Renal cortex interstitium (tissue), 11 donors: ENCODE data around the gene HS3ST4. TPM values are rescaled to one million over a fixed set of nuclear protein-coding genes. Genes with fewer than 3 reads are reported as not detected.
"Not testable (repeated sequence)": the region's sequence is repeated elsewhere in the genome, so short reads cannot be mapped to it uniquely, and the experiment has no call there.

Source experiments
- DNase-seq, 11 donors: peaks; one replicate each; pipeline ENCODE4 v3.0.0-alpha.2; 2013; ENCODE audit warnings: low read depth in 9 of 11, low spot score in 4 of 11; ENCODE audit errors: extremely low read depth in 1 of 11
- polyA plus RNA-seq, 3 donors: library from polyadenylated mRNA; unstranded; fragments of 120-200 nt; gene quantifications; one replicate each; pipeline ENCODE4 v1.2.1, GENCODE V29; 2013; ENCODE audit not compliant: insufficient read length in 3 of 3

The HS3ST4 gene
- polyA plus RNA-seq, 3 donors = 0.50 to 0.65 (median 0.53) TPM

DNA sequence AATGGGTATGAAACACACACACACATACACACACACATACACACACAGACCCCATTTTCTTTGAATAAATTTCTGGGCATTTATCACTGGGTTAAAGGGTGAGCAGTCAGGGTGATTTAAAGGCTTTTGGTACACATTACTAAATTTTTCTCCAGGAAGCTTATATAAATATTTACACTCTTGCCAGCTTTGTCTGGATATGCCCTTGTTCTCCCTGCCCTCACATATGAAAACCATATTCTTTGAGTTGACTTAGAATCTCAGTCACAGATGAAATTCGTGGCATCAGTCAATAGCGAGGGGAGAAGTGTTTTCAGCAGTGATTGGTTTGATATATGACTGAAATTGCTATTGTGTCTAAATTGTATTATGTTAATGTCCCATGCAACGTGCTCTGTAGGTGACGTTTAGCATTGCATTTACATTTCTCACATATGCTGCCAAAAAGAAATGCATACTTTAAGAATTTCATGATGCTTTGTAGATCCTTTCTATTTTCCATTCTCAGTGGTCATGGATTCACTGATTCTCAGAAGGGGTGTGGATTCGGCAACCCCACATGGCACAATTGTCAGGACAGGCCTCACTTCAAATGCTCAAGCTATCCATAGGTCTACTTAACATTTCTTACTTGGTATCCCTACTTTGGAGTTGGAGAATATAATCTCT, 34.8 kb downstream of the HS3ST4 start:
- no peak for DNase-seq

DNA sequence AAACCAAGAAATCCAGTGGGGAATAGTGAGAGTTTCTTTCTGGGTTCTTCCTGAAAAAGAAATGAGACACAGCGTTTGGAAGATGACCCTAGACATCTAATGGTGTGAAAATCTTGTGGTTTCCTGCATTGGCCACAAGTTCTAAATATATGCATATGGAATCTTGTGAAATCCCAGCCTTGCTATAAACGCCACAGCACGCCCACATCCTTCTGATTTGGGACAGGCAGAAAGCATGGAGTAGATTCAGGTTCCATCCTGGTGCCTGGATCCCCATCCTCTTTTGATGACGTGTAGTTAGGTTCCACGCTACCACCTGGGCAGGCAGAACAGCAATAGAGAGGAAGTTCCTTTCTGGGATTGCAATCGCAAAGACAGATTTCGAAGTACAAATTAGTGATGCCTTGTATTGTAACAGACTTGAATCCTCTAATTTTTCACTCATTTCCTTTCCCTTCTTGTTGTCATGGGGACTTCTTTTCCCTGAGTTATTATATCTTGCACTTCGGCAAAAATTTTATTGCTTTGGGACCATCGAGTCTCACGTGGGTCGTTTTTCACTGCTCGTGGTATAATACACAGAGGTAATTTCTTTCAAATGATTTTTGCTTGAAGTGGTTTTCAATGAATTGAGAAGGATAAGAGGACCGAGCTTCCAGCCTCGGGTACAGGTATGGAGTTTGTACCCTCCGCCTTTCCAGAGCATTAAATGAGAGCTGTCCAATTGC, 37.6 kb downstream of the HS3ST4 start:
- DNase-seq = no peak

DNA sequence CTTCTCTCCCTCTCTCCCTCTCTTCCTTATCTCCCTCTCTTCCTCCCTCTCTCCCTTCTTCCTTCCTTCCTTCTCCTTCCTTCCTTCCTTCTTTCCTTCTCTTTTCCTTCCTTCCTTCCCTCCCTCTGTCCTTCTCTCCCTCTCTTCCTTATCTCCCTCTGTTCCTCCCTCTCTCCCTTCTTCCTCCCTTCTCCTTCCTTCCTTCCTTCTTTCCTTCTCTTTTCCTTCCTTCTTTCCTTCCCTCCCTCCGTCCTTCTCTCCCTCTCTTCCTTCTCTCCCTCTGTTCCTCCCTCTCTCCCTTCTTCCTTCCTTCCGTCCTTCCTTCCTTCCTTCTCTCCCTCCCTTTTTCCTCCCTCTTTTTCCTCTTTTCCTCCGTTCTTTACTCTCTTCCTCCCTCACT, 38.6 kb downstream of the HS3ST4 start:
- DNase-seq = no peak

DNA sequence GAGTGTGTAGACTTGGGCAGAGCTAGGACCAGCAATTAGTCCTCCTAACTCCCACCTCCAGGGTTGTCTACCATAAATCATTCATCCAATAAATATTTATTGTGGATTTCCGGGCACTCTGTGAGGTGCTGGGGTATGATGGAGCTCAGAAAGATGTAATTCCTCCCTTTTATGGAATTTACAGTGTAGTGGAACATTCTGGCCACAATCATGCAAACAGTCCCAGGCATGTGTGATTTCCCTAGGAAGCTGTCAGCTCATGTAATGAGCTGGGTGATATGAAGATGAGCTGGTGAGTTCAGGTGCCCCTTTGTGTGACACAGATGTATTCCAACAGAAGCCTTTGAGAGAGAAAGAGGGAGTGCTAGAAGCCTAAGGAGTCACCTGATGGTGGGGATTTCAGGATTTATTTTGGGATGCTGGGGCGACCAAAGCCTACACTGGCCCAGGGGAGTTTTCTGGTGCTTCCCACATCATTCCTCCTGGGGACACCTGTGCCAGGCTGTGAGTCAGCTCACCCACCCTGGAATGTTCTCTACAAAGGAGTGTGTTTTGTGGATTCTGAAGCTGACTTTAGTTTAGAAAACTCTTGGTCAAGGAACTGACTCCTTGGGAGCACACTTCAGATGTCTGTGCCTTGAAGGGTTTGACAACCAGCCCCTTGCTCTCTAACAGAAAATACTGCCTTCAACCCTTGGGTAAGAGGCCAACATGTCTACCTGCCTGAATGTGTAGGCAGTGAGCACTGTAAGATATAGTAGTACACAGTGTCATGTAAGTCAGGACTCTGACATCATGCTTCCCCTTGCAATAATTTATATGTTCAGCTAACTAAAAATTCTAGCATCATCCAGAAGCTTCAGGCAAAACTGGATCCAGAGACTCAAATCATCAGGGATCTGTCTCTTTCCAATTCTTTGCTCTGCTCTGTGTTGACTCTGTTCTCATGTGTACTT, 42.9 kb downstream of the HS3ST4 start:
- DNase-seq = no peak

DNA sequence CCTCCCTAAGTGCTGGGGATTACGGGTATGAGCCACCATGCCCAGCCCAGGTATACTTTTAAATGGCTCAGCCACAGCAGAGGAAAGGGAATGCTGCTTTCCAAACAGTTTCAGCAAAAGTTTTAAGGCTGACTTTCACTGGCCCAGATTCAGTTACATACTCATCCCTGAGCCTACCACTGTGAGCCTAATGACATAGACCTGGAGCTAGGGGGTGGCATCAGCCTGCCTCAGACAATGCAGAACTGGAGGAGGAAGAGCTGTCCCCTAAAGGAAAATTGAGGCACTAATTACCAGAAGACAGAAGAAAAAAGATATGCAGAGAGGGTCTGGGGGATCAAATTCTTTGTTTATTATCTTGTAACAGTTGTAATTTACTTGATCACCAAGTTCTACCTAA, 43.9 kb downstream of the HS3ST4 start:
- DNase-seq = no peak

DNA sequence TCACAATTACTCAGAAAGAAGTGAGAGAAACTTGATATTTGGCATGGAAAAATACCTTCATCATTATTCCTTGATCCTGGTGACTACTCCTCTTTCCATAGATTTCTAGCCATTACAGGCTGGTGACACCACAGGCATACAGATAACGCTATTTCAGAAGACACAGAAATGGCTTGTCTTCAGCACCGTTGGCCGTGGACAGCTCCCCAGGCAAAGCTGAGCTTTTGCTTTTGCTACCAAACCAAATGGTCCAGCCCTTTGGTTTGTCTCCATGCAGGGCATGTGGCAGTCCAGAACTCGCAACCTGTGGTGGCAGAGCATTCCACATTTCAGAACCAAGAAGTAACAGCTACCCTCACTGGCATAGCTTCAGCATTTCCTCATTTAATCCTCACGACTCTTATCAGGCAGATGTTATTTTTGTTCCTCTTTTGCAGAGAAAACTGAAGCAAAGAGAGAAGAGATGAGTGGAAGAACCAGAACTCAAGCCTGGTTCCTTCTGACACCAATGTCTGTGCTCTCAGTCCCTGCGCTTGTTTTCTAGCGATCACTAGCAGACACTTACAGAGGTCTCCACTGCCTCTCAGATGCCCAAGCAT, 55.5 kb downstream of the HS3ST4 start:
- peak in 10 of 11 donors; percentile 3 to 36 (median 16) for DNase-seq

DNA sequence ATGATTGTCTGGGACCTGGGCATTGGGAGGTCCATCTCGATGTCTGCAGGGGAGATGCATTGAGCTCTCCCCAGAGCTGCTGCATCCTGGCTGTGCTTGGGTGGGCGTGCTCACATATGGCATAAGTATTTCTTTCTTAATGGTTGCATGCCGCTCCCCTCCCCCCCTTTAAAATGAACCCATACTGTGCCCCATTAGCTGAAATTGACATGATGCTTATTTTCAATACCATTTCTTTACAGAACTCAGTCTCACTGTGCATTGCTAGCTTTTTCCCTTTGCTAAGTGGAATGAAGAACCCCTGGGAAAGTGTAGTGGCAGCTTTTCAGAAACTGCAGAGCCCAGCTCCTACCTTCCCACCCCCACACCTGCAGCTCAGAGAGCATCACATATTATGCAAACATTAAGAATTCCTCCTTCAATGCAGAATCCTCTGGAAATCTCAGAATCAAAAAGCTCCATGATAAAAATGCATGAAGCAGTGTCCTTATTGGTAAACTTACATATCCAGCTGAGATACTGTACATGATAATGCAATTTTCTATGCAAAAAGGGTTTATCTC, 56.4 kb downstream of the HS3ST4 start:
- DNase-seq = no peak

DNA sequence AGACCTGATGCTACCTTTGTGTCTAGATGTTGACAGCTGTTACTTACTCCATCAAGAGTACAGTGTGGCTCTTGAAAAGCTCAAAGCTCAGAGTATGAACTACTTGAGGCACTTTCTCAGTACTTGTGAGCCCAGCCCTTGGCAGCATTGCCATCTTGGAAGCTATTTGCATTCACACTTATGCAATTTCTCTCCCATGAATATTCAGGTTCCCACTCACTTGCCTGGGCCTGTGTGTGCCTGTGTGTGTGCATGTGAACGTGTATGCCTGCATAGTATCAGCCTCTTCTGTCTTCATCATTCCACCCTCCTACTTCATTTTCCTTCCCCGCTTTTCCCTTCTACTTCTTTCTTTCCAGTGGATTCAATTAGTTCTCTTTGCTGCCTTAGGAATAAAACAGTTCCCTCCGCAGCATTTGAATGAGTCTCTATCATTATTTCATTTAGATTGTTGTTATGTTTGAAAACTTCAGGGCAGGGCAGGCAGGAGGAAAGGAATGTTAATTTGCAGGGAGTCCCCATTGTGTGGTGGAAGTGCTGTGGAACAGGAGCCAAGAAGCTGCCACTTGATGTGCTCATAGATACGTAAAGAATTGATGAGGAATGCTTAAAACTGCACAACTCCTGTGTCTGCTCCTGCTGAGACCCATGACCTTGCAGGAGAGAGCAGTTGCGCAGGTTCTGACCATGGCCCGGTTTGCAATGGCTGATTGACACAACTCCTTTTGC, 58.9 kb downstream of the HS3ST4 start:
- DNase-seq = no peak

DNA sequence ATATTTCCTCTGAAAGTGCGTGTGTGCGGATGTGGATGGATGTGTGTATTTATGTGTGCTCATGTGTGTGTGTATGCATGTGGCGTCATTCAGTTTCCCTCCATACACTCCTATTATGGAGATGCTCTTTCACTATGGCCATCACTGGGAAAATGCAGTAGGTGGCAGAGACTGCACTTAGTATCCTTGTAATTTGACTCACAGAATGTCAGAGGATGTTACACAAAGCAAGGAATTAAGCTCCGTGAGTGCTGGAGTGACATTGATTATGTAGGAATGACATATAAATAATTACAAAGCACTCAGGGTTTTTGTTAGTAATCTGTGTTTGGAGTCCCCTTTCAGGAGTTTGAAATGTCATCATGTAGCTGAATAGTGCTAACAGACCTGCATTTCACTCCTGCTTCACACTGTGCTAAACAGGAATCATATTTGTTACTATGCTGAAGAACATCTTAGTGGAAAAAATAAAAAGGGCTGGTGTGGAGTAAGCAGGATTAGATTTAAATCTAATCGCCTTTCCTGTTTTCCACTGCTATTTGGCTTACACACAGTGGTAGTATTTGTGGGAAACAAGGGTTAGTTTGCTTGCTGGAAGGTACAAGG, 59.6 kb downstream of the HS3ST4 start:
- DNase-seq = no peak

DNA sequence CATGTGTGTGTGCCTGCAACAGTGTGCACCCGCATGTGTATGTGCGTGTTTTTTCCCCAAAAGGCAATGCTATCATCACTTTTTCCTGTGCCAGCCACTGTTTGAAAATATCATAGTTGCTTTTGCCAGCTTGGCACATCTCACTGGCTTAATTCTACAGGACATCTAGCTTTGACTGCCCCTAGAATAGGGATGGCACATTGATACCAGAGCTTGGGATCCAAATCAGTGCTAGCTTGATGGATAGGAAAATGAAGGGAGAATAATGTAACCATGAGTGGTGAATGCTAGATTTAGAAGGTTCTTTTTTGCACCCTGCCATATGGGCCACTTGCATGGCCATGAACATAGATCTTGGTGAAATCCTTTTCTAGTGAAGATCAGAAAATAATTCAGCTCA, 72.7 kb downstream of the HS3ST4 start:
- no peak for DNase-seq

DNA sequence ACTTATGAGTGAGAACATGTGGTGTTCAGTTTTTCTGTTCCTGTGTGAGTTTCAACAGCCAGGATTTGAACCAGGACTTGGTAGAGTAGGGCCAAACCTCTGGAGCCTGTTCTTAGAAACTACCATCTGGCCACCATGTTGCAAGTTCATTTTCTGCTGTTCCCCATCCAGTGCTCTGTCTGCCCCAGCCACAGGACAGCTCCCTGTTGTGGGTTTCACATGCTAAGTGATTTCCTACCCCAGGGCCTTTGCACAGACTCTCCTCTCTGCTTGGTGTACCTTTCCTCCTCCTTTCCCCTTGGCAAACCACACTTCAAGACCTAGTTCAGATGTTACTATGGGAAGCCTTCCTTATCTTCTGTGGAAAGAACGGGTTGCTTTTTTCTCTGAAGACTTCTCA, 79.5 kb downstream of the HS3ST4 start:
- no peak for DNase-seq

DNA sequence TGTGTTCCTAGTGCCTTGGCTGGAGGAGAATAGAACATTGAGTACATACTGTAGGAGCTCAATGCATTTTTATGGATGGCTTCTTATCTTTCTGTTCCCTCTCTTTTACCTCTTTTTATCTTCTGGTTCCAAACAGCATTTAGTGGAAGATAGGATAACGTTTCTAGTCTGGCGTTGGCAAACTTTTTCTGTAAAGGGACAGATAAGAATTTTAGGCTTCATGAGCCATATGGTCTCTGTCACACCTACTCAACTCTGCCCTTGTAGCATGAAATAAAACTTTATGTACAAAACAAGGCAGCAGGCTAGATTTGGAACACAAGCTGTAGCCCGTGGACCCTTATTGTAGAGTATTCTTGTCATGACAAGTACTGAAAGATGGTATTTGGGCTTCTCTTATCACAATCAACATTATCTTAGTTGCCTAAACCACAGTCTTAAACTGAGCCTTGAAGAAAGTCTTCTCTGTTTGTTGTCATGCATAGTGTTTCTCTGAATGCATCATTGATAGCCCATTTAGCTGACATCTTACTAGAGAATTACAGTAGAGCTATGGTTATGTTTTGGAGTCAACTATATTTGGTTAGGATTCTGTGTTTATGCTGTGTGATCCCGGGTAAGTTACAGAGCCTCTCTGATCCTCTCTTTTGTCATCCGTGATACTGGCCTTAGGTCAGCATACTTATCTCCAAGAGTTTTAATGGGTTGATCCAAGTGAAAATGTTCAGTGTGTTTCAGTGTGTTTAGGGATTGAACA, 80.2 kb downstream of the HS3ST4 start:
- DNase-seq = no peak

DNA sequence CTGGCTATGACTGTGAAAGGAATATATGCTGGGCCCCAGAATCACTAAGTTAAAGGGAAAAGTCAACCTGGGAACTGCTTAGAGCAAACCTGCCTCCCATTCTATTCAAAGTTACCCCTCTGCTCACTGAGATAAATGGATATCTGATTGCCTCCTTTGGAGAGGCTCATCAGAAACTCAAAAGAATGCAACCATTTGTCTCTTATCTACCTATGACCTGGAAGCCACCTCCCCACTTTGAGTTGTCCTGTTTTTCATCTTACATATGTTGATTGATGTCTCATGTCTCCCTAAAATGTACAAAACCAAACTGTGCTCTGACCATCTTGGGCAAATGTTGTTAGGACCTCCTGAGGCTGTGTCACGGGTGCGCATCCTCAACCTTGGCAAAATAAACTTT, 84.5 kb downstream of the HS3ST4 start:
- not testable (repeated sequence) for DNase-seq

DNA sequence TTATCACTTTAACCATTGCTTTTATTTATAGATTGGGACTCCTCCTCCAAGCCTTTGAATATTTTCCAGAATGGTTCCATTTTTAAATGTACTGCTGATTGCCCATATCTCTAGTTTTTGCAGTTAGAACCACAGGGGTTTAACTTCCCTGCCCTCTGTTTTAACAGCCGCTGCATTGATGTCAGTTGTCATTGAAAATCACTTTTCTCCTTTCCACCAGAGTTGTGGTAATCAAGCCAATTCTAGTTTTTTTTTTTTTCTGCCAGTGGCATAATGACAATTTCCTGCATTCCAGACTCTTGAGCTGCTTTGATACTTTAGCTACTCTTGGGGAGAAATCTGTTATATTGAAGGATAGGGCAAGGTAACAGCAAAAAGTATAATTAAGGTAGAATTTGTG, 91.5 kb downstream of the HS3ST4 start:
- no peak for DNase-seq

DNA sequence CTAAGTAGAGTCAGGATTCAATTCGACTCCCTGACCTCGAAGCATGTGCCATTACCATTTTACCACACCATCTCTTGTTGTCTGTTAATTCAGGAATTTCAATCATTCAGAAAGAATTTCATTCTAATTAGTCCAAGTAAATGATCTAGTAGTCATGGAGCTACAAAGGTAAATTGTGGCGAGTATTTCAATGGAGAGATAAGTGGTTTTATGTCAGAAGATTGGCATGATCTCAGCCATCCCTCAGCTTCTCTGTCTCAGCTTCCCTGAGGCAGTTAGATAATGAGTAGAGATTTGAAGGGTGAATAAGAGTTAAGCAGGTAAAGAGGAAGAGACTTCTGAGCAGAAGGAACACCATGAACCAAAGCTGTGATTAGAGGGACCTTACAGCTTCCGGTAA, 93.6 kb downstream of the HS3ST4 start:
- no peak for DNase-seq

DNA sequence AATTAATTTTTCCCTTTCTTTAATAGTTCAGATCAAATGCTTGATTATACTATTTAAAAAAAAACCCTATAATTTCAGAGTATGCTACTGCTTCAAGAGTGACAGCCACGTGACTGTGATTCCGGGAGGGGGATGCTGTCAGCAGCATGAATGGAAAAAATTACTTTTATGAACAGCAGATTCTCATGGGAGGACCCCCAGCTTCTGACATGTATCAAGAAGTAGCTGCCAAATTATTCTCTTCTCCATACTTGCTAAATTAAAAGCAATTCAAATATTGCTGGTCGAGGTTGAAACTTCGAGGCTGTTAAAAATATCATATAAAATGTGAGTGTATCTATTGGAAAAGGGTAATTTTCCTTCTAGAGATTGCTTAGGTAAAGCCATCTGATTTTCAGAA, 95.0 kb downstream of the HS3ST4 start:
- DNase-seq = no peak

DNA sequence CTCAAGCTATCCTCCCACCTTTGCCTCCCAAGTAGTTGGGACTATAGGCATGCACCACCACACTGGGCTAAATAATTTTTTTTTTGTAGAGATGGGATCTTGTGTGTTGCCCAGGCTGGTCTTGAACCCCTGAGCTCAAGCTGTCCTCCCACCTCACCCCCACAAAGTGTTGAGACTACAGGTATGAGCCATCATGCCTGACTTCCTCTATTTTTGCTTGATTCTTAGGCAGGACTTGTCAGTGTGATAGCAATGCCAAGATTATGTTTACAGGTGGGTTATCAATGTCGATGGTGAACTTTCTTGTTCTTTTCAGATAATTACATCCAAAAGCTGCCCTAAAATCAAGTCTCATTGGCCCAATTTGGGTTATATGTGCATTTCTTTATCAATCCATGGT, 96.9 kb downstream of the HS3ST4 start:
- DNase-seq = no peak
